HG03342 (cell line): ENCODE data around the gene HSPA2.
"Not testable (repeated sequence)": the region's sequence is repeated elsewhere in the genome, so short reads cannot be mapped to it uniquely, and the experiment has no call there.

Source experiments
- ATAC-seq: cut with Tn5 transposase; IDR thresholded peaks from one replicate; pipeline ENCODE4 v1.9.1; 2021; ENCODE audit warnings: mild to moderate bottlenecking, moderate library complexity; ENCODE audit not compliant: unreplicated experiment

HSPA2 gene

DNA sequence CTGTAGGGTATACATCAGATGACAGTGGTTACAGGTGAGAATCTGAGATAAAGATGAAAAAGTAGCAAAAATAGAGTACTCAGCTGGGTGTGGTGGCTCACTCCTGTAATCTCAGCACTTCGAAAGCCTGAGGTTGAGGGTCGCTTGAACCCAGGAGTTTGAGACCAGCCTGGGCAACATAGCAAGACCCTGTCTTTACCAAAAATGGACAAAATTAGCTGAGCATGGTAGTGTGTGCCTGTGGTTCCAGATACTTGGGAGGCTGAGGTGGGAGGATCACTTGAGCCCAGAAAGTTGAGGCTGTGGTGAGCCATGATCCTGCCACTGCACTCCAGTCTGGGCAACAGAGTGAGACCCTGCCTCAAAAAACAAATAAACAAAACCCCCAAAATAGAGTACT, 17.7 kb downstream of the HSPA2 start:
- not testable (repeated sequence) for ATAC-seq

DNA sequence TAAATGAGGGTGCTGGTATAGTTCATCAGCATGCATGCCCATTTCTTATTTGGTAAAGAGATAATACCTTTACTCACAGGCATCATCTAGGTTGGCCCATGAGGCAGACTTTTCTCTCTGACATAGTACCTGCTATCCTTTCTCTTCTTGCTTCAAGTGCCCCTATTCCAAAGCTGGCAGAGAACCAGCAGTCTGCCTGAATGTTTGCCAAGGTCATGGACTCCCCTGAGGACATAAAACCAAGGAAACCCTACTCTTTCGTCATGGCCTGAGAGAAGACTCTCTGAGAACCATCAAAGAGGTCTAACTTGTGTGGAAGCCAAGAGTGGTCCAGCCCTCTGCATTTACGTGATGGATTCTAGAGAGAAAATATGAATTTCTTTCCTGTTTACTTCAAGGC, 21.1 kb downstream of the HSPA2 start:
- ATAC-seq: no peak

DNA sequence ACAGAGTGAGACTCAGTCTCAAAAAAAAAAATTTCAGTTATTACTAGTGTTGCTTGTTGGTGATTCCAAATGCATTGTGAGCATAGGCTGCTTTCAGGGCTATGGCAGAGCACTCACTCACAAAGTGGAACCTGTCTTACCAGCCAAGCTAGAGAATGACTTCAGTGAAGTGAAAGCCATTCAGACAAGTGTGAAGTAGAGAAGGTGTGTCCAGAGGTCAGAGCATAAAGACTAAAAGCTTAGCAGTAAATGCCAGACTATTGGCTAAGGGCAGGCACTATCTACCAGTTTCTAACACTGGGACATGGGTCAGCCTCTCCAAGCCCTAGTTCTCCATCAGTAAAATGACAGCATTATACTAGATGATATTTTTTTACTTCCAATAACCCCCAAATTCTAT, 21.9 kb downstream of the HSPA2 start:
- no peak for ATAC-seq

DNA sequence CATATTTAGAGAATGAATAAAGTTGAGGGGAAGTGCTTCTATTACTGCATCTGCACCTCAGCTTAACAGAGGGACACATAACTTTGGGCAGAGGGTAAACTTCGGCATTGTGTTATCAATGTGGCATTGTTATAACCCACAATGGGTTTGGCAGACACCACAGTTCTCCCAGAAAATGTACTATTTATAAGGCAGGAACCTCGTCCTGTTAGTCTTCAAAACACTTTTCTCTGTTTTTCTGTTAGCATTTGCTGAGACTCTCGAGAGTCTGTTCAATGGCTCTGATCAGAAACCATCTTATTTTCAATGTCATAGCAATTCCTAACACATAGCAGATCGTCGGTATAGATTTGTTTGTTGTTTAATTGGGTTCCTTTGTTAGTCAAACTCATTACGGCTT, 23.2 kb downstream of the HSPA2 start:
- ATAC-seq: no peak

DNA sequence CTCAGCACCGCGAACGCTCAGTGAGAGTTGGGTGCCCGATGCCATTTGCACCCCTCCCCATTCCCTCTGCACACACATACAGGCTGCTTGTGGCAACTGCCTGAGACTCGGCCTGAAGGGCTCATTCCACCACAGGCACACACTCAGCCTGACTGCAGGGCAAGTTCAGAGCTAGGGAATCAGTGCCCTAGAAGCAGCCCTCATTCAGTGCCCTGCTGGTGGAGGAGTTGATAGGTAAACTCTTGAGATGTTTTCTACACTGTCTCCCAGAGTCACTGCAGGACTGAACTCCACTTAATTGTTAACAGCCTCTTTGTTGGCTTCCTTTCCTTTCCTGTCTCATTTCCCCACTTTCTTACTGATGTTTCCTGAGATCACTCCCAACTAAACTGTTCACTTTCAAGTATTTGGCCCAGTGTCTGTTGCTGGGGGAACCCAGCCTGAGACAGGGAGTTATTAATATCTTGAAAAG, 26.1 kb downstream of the HSPA2 start:
- ATAC-seq: no peak

DNA sequence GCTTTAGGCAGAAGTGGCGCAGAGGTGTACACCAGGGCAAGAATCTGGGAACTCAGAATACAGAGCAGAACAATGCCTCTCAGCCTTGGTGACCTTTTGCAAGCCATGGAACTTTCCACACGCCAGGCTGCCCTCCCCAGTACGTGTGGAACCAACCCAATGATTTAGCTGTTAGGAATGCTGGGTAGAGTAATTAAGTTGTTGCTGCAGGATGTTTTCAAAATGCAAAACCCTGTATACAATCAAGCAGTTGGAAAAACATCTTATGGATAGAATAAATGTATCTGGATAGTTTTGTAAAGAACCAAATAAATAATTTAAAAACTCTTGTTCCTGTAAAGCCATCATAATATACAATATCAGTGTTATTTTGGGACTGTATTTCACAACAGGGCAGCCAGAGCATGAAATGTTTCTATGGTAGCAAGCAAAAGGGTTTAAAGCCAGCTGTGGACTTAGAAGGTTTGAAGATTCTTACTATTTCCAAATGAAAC, 28.6 kb downstream of the HSPA2 start:
- no peak for ATAC-seq

DNA sequence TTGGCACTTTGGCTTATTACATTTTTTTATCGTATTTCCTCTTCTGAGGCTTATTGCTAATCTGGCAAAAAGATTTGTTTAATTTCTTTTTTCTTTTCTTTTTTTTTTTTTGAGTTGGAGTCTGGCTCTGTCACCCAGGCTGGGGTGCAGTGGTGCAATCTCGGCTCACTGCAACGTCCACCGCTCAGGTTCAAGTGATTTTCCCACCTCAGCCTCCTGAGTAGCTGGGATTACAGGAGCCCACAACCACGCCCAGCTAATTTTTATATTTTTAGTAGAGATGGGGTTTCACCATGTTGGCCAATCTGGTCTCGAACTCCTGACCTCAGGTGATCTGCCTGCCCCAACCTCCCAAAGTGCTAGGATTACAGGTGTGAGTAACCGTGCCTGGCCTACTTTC, 29.1 kb downstream of the HSPA2 start:
- not testable (repeated sequence) for ATAC-seq

DNA sequence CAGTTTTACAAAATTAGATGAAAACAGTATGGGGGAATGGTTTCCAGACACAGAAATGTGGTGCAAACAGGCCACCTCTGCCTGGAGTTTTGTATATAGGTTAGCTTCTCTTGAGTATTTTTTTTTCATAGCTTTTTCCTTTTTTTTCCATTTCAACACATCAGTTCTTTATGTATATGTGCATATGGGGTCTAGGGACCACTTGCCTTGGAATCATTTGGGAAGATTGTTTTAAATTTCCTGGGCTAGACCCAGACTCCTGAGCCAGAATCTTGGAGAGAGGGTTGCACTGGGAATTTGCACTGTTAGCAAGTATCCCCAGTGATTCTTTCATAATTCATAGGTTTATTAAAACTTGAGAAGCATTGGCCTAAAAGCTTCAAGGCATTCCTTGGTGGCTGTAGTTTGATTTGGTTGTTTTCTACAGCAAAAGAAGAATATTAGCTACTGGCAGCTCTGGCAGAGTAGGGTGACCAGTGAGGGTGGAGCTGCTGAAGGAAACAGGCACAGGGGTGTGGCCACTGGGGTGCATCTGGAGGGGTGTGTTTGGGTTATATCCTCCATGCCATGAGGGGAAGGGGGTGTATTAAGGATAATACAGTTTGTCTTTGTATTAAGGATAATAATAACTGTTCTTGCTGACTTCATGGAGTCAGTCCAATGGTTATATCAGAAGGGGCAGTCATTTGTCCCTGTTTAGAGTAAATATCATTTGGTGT, 32.0 kb downstream of the HSPA2 start:
- ATAC-seq: no peak

DNA sequence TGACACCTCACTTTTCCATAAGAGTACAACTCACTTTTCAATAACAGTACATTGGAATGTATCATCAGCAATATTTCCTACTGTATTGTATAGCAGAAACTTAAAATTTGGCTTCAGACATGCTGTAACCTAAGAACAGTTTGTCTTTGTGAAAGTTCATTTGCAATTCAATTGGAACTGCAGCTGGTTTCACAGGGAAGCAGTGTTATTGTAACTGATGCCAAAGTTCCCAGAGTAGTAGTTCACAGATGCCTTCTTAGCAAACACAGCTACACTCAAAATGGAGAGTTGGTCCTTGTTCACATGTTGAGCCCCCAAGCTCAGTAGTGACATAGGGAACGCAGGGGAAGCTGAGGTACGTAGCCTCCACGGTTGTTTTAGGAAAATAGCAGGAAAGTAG, 32.6 kb downstream of the HSPA2 start:
- ATAC-seq: no peak

DNA sequence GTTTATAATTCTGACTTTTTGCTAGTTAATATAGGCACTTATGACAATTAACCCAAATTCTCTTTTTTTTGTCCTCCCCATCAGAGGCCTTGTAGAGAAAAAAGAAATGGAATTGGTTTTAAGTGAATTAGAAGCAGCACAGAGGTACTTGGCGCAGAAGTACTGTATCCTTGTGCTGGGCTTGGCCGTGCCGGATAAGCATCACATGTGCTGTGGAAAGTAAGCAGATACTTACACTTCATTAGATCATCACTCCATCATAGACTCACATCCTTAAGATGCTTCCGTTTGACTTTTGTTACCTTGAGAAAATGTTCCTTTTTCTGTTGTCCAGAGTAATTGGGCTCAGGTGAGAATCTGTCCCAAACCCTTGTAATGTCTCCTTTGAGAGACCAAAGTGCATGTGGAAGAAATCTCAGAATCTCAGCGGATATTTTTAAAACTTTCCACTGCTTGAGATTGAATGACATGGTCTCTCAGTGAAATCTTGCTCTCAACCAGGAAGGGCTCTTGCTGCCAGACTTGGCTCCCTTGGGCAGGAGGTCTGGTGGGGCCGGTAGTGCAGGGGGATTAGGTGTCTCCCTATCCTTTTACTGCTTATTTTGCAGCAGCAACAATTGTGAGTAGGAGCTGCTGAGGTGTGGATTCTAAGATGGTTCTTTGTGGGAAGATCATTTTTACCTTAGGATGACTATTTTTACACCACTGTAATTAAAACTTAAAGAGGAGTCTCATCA, 34.0 kb downstream of the HSPA2 start:
- ATAC-seq: no peak

DNA sequence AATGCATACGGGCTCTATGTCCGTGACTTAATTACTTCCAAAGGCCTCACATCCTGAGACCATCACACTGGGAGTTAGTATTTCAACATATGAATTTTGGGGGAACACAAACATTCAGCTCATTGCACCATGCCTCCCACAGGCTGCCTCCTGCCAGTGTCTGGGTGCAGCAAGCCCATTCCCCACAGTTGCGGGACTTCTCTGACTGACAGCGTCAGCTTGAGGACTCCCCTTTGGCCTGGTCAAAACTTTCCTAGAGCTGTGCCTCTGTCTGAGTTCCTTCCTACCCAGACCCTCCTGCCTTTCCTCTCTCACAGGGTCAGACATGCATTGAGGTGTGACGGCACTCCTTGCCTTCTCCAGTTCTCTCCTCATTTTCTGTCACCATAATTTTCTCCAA, 36.7 kb downstream of the HSPA2 start:
- ATAC-seq: no peak

DNA sequence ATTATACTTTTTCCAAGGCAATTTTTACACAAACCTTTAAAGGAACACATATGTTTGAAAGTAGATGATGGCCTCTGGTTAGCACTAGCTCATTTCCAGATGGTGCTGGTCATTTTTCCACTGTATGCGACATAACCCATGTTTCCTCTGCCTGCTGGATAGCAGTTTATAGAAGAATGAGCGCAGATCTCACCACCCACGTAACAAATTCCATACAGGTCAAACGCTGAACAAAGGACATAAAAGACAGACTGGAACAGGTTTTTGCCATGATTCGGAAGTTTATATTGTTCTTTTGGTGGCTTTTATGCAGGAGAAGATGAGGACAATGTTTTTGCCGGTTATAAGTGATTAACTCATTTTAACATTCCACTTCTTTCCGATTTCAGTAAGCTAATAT, 39.9 kb downstream of the HSPA2 start:
- ATAC-seq: no peak

DNA sequence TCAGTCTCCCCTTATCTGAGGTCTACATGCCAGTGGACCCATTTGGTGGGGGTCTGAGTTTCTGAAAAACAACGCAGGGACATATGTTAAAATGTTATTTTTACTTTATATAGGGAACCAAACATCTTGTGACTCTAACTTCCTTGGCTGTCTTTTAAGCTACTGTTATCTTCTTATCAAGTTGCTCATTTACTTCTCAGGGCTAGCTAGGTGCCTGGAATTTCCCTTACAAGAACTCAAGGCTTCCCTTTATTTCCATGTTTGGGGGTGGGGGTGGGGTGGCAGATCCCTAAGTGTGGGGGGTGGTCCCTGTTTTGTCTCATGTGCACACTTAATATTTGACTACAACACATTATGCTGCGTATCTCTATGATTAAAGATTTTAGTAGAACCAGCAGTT, 40.8 kb downstream of the HSPA2 start:
- ATAC-seq: no peak

DNA sequence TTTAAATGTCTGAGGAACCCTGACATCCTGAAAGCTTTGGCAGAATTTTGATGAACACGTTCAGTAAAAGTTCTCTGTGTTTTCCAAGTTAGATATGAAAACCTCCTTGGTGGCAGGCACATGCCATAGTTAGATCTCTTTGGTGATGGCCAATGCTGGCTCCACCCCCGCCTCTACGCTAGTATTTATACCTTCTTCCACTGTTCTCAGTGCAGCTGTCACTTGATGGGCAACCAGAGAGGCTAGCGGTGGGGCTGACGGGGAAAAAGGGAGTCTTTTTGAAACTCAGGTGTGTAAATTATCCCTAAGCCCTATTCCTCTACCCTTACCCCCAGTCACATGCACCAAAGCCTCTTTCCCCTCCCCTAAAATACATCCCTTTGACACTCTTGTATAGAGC, 41.3 kb downstream of the HSPA2 start:
- no peak for ATAC-seq

DNA sequence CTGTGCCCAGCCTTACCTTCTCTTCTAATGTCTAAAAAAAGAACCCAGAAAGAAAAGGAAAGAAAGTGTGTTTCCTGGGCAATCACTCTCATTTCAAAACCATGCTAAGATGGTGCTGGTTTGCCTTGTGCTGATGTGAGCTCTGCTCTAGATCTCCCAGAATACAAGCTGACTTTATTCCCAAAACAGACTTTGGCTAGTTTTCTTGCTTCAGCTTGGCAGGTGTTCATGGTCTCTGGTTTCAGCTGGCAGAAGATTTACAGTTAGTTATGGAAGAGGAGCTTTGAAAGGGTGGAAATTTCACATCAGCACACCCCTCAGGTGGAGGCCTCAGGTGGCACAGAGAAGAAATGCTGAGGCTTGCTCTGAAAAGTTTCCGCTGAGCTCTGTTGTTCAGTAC, 43.6 kb downstream of the HSPA2 start:
- ATAC-seq: no peak

DNA sequence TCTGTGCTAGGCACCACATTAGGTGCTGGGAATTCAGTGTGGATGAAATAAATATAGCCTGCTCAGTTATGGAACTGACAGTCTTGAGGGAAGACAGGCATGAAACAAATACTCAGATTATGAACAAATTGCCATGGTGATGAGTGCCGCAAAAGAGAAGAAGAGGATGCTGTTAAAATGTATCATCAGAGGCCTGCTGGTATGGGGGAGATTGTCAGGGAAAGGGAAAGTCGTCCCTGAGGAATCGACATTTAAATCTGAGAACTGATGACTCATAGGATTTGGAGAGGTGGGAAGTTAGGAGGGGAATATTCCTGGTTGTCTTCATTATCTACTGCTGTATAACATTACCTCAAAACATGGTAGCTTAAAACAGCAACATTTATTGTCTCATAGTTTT, 51.3 kb downstream of the HSPA2 start:
- no peak for ATAC-seq
